HG02840 (cell line): Measurements from ENCODE around the gene GBA2.

Experiments
- ATAC-seq: cut with Tn5 transposase; IDR thresholded peaks from one replicate; pipeline ENCODE4 v1.9.1; 2021; ENCODE audit warnings: mild to moderate bottlenecking, moderate library complexity, moderate number of reproducible peaks; ENCODE audit not compliant: unreplicated experiment, low FRiP score

The GBA2 gene

GRCh38 chr9:35741740-35742139 is 7.3 kb downstream of the GBA2 start:
- no peak for ATAC-seq

- no peak for ATAC-seq
Observed at GRCh38 chr9:35740243-35740642, 8.8 kb downstream of the GBA2 start.

DNA sequence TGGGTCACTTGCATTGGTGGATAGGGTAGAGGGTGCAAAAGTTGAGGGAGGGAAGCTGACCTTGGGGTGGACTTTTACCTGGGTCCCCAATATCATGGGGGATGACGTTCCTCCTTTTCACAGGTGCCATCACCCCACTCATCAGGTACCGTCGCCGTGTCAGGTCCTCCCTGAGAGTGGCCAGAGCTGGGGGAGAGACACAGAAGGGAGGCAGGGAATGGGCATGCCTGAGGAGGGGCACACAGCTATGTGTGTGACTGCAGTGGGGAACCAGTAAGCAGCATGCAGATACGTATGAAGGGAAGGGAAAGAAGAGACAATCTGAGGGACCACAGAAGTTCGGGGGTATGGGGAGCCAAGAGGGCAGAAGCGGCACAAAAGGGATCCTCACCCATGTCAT is 10.1 kb downstream of the GBA2 start:
- no peak for ATAC-seq

DNA sequence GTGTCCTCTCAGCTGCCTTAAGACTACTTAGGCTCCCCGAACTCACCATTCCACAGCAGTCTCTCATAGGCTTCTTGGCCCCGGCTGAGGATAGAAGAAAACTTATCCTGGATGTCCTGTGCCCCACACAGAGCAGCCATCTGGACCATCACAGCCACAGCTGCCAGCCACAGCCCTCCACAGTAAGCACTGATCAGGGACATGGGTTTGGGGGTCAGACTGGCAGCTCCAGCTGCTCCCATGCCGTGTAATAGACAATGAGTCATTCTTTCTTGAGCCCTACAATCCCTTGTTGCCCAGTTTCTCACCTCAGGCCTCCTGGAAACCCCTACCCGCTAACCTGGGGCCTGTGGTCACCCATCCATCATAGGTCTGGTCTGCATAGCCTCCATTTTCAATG is 10.8 kb downstream of the GBA2 start:
- no peak for ATAC-seq

GRCh38 chr9:35737143-35737542 is 11.9 kb downstream of the GBA2 start:
- no peak for ATAC-seq

- ATAC-seq = no peak
Observed at GRCh38 chr9:35736201-35736633, 12.8 kb downstream of the GBA2 start.

- ATAC-seq = no peak
Observed at GRCh38 chr9:35734096-35734495, 14.9 kb downstream of the GBA2 start.

GRCh38 chr9:35732800-35733541 is 16.1 kb downstream of the GBA2 start:
- ATAC-seq = peak; percentile 0

- ATAC-seq = peak; percentile 81
Observed at GRCh38 chr9:35732185-35732799, 16.7 kb downstream of the GBA2 start, which contains the start of the genes CREB3 and TLN1. Gene CREB3 (plus strand): TSS chr9:35732666. CDS start chr9:35732773, 107 bp downstream. Gene TLN1 (minus strand): TSS chr9:35732195. CDS start chr9:35725694, 6,501 bp downstream.

- no peak for ATAC-seq
Observed at GRCh38 chr9:35731415-35732184, 17.4 kb downstream of the GBA2 start.

GRCh38 chr9:35730486-35730854 is 18.6 kb downstream of the GBA2 start:
- ATAC-seq = no peak

- no peak for ATAC-seq
Observed at GRCh38 chr9:35729700-35730485, 19.1 kb downstream of the GBA2 start.

GRCh38 chr9:35729101-35729500 is 19.9 kb downstream of the GBA2 start:
- ATAC-seq = no peak

DNA sequence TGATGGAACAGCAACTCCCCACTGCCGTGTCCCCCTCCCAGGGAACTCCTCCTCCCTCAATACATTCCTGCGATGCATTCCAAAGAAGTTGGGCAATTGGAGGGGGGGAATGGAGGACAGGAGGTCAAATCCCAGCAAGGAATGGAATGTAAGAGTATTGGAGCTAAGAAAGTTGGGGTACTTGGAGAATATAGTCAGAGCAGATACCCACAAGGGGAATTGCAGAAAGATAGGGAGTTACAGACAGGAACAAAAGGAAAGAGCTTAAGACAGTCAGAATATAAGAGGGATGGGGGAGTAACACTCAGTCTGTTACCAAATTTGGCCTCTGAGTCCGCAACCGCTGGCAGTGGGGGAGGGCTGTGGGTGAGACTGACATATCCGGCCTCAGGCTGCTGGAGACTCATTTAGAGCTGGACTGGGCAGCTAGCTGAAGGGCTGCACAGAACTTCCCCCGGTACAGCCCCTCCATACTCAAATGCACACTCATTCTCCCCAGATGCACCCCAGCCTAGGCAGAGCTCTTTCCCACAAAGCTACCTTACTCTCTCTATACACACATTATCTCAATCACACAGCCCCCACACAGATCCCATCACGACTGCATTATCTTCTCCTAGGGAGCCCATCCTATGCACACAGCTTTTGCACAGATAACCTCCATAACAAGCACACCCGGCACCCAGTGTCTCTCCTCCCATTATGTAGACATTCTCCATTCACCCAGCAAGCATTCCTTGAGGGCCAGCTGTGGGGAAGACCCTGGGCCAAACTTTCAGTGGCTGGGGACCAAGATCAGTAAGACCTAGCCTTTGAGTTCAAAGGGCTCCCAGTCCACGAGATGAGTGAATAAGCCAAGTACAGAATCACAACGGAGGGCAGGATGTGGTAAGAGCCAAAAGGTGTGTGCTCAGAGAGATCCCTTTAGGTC is 20.7 kb downstream of the GBA2 start:
- ATAC-seq = no peak

- no peak for ATAC-seq
Observed at GRCh38 chr9:35727676-35728040, 21.4 kb downstream of the GBA2 start.

DNA sequence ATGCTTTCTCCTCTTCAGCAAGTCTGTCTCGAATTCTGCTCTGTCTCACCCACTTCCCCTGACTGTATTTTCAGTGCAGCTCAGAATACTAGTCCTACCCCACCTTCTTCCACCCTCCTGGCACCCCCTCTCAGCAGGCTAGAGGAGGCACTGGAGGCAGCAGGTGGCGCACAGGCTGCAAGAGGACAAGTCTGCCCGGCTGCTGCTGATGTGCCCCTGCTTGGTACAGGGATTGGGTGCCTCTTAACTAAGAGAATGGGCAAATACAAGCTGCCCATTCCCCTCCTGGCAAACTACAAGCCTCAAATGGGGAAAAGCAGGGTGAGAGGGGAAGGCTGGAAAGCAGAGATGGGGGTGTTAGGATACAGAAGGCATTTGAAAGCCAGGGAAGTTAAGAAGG is 22.1 kb downstream of the GBA2 start:
- ATAC-seq = no peak

GRCh38 chr9:35725362-35725761 is 23.7 kb downstream of the GBA2 start:
- ATAC-seq = no peak

- ATAC-seq = no peak
Observed at GRCh38 chr9:35723908-35724307, 25.1 kb downstream of the GBA2 start.

DNA sequence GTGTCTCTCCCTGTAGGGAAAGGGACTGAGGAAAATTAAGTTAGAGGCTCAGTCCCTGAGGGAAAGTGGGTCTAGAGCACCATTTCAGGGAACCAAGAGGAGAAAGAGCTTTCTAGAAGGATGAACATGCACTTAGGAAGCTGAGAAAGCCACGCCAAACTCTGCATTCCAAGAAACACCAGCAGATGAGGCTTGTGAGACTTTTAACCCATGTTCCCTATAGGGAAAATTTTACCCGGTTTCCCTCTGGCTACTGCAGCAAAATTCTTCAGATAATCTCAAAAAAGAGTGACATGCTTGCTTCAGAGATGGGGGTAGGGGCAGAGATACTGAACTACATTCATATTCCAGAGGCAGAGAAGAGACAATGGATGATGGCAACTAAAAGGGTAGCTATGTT is 25.6 kb downstream of the GBA2 start:
- ATAC-seq = no peak

DNA sequence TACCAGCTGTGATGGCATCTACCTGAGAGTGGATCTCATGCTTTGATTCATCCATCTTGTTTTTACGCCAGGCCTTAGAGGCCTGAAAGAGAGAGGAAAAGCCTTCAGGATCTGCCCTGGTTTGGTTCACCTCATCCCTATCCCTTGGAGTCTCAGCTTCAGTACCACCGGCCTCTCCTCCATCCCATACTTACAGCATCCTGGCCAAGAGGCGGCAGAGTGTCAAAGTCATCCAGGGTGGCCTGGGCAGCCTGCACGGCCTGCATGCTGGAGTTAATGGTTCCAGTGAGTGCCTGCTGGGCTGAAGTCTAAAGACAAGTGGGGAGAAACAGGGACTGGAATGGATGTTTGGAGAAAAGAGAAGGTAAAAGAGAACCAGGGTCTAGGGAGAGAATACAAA is 29.5 kb downstream of the GBA2 start:
- ATAC-seq = no peak
